CMK (cell line): Measurements from ENCODE around the gene SGPL1.
"Not testable (repeated sequence)": the region's sequence is repeated elsewhere in the genome, so short reads cannot be mapped to it uniquely, and the experiment has no call there.

Experiments
- DNase-seq: peaks from one replicate; pipeline ENCODE4 v3.0.0-alpha.2; 2010; ENCODE audit warnings: low read depth

Gene SGPL1

DNA sequence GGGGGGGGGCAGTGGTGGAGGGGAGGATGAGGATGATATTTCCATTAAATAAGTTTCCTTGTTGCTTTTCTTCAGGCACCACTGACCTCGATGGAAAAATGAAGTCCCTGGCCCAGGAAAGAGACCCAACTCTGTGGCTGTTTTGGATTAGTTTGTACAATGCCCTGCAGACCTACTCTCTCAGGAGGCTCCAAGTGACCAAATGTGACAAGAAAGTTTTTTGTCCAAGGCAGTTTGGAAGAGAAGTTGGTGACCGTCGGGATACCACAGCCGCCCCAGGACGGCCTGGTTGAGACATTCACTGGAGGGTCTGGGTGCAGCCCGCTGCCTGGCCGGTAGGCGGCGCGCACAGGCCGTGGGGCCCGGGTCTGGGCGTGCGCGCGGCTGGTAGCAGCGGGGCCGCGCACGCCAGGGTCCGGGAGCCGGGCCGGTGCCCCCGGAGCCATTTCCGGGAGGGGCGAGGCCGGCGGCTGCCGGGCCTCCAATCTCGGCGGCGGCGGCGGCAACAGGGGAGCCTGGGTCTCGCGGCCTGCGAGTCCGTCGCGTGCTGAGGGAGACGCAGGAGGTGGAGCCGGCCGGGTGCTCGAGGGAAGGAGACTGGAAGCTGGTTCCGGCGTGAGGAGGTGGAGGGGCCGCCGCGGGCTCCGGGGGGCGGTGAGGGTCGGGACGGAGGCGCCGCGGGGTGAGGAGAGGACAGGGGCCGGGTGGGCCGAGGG, at the start of gene SGPL1:
Gene SGPL1, plus strand, starts transcription at position 445 of the 716 bp plus-strand sequence. CDS start 906 bp downstream, outside the sequence.
- peak; percentile 45 for DNase-seq

DNA sequence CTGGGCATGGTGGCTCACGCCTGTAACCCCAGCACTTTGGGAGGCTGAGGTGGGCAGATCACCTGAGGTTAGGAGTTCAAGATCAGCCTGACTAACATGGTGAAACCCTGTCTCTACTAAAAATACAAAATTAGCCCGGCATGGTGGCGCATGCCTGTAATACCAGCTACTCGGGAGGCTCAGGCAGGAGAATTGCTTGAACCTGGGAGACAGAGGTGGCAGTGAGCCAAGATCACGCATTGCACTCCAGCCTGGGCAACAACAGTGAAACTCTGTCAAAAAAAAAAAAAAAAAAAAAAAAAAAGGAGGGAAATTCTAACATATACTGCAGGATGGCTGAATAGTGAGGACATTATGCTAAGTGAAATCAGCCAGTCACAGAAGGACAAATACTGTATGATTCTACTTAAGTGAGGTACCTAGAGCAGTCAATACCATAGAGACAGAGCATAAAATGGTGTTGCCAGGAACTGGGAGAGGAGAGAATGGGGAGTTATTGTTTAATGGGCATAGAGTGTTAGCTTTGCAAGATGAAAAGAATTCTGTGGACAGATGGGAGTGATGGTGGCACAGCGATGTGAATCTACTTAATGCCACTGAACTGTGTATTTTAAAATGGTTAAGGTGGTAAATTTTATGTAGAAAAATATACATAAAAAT, 47.6 kb upstream of the SGPL1 start:
- DNase-seq, result not testable (repeated sequence)

DNA sequence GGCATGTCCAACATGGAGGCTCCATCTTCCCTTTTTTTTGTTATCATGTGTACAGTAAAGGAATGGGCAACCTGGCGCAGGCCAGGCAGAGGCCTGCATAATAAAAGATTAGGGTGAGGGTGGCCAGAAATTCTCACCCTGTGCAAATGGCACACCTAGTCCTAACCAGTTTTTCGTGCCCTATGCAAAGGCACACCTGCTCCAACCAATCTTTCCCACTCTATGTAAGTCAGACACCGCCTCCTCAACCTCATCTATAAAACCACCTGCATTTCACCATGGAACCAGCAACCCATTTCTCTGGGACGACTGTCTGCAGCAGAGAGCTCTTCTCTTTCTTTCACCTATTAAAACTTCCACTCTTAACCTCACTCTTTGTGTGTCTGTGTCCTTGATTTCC, 46.6 kb upstream of the SGPL1 start:
- DNase-seq, result no peak

- DNase-seq, result no peak
Observed at GRCh38 chr10:70770001-70770400, 45.7 kb upstream of the SGPL1 start.

DNA sequence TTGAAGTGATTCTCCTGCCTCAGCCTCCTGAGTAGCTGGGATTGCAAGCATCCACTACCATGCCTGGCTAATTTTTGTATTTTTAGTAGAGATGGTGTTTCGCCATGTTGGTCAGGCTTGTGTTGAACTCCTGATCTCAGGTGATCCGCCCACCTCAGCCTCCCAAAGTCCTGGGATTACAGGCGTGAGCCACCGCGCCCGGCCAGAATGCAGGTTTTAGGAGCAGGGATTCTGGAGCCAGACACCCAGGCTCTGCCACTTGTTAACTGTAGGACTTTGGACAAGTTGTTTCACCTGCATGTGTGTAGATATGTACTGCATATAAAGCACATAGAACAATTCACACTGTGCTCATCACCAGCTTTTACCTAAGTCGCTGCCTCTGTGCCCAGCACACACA, 45.2 kb upstream of the SGPL1 start:
- DNase-seq, result not testable (repeated sequence)

DNA sequence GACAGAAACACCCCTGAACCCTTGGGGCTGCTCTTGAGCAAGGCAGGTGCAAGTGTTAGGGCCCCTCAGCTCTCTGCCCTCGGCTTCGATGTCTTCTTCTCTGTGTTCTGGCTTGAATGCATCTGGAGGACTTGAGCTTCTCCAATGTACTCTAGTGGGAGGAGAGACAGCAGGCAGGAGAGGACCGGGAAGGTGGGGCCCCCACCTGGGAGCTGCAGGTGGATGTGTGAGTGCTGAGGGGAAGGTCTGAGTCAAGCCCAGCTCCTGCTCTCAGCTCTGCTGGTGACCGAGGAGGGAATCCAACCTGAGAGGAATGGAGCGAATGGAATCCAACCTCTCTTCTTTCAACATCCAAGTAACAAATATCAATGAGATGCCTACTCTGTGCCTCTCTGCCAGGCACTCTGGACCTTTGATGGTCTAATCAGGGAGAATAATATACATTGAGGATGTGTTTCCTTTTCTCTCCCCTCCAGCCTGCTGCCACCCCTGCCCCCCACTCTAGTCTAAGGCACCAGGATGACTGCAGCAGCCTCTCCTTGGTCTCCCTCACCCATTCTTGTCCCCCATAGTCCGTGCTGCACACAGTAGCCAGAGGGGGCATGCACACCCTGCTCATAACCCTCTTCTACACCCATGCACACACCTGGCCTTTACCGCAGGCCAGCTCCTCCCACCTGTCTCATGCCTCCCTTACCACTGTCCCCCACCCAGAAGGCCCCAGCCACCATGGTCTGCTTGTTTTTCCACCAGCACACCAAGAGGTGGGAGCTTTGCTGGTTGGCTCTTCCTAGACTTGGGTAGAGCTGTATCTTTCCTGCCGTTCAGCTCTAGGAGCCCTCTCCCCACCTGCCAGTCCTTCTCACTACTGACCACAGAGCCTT, 44.2 kb upstream of the SGPL1 start:
- no peak for DNase-seq

DNA sequence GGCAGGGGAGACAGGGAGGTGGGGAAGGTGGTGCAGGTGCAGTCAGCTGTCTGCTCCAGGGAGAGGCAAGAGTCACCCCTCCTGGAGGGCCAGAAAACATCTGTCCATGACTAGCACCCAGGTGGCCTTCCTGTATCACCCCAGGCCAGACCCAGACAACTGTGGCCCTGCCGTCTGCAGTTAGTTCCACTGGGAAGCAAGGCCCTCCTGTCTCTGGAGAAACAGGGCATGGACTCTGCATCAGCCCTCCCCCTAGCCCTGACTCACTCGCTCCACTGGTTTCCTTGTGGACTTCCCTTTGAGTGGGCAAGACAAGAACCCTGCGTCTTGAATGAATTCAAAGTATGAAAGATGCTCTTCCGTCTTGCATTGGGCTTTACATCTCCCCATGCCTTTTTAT, 43.1 kb upstream of the SGPL1 start:
- DNase-seq, result no peak

DNA sequence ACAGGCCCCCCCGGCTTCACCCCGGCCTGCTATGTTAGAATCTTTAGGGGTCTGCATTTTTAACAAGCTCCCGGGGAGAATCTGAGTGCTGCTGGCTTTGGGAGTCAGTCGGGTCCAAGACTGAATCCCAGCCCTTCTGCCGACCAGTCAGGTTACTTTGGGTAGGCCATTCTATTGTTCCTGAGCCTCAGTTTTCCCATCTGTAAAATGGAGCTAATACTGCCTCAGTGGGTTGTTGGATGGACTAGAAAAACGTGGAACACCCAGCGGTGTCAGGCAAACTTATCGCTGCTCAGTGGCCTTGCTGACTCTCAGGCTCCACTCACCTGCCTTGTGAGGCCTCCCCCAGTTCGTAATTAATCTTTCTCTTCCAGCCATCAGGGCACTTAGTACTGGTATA, 42.3 kb upstream of the SGPL1 start:
- DNase-seq, result no peak

DNA sequence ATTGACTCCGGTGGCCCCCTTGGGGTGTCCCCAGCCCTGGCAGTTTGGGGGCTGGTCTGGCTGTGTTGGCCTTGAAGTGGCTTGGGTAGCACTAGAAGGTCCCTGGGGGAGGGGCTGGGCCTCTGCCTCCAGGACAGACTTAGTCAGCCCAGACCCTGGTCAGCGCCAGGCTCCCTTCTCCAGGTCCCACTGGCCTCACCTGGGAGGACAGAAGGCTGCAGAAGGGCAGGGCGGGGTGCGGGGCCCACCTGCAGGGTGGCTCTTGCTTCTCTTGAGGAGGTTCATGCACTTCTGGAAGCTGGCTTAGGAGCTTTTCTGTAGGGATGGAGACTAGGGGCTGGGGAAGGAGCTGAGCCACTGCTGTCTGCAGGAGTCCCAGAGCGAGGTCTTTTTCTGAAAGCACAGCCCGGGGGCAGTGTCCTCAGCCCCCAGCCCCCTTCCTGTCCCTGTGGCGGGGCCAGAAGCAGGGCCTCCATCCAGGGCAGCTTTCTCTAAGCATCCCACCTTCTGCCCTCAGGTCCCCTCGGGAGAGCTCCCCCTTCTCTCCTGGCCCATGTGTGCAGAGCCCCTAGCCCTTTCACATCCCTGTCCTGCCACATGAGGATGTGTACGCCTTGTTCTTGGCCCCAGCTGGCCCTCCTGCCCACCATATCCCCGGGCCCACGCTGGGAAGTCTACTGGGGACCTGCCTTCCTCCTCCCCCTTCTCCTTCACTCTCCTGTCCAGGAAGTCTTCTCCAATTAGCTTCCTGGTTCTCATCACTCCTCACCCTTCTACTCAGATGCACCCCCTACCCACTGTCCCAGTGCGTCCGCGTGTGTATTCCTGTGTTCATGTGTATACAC, 41.6 kb upstream of the SGPL1 start:
- DNase-seq, result no peak

- DNase-seq, result no peak
Observed at GRCh38 chr10:70774810-70775678, 40.7 kb upstream of the SGPL1 start.

- DNase-seq, result no peak
Observed at GRCh38 chr10:70775679-70776454, 39.9 kb upstream of the SGPL1 start.

DNA sequence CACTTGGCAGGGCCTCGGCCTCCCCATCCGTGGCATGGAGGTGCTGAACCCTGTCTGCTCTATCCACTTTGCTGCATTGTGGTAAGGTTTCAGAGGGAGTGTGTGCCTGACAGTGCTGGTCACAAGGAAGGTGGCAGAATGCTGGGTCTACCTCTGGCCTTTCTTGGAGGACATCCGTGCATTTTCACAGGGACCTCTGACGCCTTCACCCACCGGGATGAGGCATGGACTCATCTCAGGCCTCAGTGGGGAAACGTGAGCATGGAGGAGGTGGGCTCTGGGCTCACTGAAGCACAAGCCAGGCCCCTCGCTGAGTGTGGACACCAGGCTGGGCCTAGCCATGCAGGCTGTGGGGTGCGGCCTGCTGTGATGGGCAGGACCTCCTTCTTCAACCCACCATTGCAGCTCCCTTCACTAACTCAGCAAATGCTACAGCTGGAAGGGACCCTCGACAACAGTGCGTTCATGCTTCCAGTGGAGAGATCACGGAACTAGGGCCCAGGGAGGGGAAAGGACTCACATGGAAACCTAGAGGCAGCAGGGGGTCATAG, 39.2 kb upstream of the SGPL1 start:
- no peak for DNase-seq

GRCh38 chr10:70777063-70777875, 38.5 kb upstream of the SGPL1 start:
- no peak for DNase-seq

GRCh38 chr10:70778267-70778924, 37.4 kb upstream of the SGPL1 start:
- DNase-seq, result no peak

- DNase-seq, result no peak
Observed at GRCh38 chr10:70779088-70779487, 36.7 kb upstream of the SGPL1 start.

DNA sequence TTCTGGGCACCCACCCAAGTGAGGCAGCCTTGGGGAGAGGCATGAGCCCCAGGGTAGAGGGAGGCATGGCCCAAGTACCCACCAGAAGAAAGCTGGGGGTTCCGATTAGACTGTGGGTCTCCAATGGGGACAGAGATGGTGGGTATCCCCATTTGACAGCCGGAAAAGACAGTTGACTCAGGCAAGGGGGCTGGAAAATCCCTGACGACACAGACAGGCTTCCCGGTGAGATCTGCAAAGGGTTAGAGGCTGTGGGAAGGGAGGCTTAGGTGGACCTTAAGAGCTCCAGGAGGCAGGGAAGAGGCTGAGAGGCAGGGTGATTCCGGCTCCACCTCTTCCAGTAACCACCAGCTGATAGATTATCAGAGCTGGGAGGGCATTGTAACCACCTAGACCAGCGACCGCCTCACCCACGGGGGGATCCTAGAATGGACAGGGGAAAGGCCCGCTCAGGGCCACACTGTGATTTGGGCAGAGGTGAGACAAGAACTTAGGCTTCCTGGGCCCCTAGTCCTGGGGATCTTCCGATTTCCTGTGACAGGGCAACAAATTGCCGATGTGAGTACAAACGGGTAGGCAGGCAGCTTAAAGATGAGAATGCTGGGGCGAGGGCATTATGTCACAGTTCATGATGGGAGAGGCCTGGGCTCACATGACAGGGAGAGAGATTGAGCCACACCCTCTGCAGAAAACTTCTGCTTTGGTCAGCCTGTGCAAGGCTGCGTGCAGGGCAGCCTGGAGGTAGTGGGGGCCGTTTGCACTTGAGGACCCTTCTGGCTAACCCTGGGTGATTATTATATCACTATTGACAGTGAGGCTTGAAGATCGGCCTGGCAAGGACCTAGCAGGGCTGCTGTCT, 36.0 kb upstream of the SGPL1 start:
- DNase-seq, result no peak

- no peak for DNase-seq
Observed at GRCh38 chr10:70780370-70780760, 35.4 kb upstream of the SGPL1 start.
